ENCODE data around the gene JAML. TPM values are rescaled to one million over a fixed set of nuclear protein-coding genes. Genes with fewer than 3 reads are reported as not detected.

The JAML gene
- total RNA-seq, 1 donor from 2014 or later, result not detected

DNA sequence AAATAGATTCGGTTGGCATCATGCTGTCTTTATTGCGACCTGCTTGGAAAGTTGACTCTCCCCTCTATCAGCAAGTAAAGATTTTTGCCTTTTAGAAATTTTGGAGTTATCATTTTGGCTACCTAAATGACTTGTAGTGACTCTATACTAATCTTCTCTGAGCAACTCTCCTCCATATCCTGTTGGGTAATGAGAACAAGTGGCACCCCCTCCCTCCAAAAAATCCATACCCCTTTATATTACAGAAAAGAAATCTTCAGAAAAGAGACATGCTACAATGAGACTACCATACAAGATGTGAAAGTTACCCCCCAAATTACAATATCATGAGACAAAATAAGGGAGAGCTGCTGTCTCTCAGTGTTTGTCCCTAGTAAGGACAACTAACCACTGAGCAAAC is 1.2 kb downstream of the JAML start:
- TF ChIP-seq, protein P1, sequence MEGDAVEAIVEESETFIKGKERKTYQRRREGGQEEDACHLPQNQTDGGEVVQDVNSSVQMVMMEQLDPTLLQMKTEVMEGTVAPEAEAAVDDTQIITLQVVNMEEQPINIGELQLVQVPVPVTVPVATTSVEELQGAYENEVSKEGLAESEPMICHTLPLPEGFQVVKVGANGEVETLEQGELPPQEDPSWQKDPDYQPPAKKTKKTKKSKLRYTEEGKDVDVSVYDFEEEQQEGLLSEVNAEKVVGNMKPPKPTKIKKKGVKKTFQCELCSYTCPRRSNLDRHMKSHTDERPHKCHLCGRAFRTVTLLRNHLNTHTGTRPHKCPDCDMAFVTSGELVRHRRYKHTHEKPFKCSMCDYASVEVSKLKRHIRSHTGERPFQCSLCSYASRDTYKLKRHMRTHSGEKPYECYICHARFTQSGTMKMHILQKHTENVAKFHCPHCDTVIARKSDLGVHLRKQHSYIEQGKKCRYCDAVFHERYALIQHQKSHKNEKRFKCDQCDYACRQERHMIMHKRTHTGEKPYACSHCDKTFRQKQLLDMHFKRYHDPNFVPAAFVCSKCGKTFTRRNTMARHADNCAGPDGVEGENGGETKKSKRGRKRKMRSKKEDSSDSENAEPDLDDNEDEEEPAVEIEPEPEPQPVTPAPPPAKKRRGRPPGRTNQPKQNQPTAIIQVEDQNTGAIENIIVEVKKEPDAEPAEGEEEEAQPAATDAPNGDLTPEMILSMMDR (IDR thresholded peaks at IDR 0.05), result no peak
- DNase-seq (ENCODE audit: extremely low spot score, unreplicated experiment), result no peak
- H3K27ac Mint-ChIP-seq (ENCODE audit: unreplicated experiment), result no peak overlapping the region
- H3K27me3 Mint-ChIP-seq (ENCODE audit: unreplicated experiment), result peaks cover 42% of the 10 kb centered on the region
- H3K4me1 Mint-ChIP-seq (ENCODE audit: unreplicated experiment), result no peaks in the 10 kb centered on the region
- H3K9me3 Mint-ChIP-seq (ENCODE audit: unreplicated experiment), result no peaks in the 10 kb centered on the region
- H3K36me3 Mint-ChIP-seq (ENCODE audit: unreplicated experiment), result no peaks in the 10 kb centered on the region
- no peak overlapping the region for H3K4me3 Mint-ChIP-seq (ENCODE audit: unreplicated experiment)

DNA sequence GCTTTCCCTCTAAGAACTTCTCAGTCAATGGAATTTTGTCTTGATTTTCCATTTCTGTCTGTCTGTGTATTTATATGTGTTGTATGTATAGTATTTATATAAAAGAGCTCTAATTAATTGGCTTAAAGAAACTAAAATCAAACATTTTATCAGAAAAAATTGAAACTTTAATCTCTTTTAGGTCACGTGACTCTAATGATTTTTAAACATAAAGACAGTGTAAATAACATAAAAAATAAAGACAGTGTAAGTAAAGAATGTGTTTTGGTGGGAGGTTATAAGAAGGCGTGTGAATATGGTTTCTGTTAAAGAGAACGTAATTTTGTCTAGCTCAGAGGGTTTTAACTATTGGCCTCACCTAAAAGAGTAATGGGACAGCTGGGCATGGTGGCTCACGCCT is 2.4 kb downstream of the JAML start:
- no peak overlapping the region for H3K4me3 Mint-ChIP-seq (ENCODE audit: unreplicated experiment)
- no peaks in the 10 kb centered on the region for H3K4me1 Mint-ChIP-seq (ENCODE audit: unreplicated experiment)
- H3K36me3 Mint-ChIP-seq (ENCODE audit: unreplicated experiment), result no peaks in the 10 kb centered on the region
- TF ChIP-seq, protein P1 (IDR thresholded peaks at IDR 0.05), result no peak
- DNase-seq (ENCODE audit: extremely low spot score, unreplicated experiment), result no peak
- H3K27me3 Mint-ChIP-seq (ENCODE audit: unreplicated experiment), result peaks cover 45% of the 10 kb centered on the region
- H3K27ac Mint-ChIP-seq (ENCODE audit: unreplicated experiment), result no peak overlapping the region
- no peaks in the 10 kb centered on the region for H3K9me3 Mint-ChIP-seq (ENCODE audit: unreplicated experiment)

DNA sequence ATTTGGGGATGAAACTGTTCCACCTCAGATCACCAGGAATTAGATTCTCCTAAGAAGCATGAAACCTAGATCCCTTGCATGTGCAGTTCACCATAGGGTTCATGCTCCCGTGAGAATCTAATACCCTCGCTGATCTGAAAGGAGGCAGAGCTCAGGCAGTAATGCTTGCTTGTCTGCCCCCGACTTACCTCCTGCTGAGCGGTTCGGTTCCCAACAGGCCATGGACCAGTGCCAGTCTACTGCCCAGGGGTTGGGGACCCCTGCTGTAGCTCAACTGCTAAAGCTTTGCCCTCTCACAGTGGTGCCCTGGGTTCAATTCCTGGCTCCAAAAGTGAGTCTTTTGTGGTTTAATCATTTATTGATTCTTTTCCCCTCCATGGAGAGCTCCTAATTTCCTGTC is 3.4 kb downstream of the JAML start:
- Mint-ChIP-seq H3K27me3 (ENCODE audit: unreplicated experiment) (peaks cover 50% of the 10 kb centered on the region), H3K27ac (ENCODE audit: unreplicated experiment) (no peak overlapping the region), H3K4me1 (ENCODE audit: unreplicated experiment) (no peaks in the 10 kb centered on the region), H3K36me3 (ENCODE audit: unreplicated experiment) (no peaks in the 10 kb centered on the region), H3K4me3 (ENCODE audit: unreplicated experiment) (no peak overlapping the region), H3K9me3 (ENCODE audit: unreplicated experiment) (no peaks in the 10 kb centered on the region)
- DNase-seq (ENCODE audit: extremely low spot score, unreplicated experiment), result no peak
- TF ChIP-seq, protein P1 (IDR thresholded peaks at IDR 0.05), result no peak

DNA sequence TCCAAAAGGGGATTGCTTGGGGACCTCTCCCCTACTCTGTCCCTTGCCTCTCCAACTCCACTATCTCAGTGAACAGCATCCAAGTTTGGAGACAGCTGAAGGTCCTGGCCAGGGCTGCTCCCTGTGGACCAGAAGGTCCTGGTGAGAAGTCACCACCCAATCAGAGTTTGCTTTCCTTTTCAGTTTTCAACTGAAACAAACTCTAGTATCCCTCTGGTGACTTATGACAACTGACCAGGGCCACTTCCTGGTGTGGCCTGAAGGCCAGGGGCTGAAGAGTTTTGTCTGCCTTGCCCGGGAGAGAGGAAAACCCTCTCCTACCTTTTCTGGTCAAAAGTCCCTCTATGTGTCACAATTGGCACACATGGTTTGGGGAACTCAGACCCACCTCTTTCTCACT is 5.1 kb downstream of the JAML start:
- Mint-ChIP-seq H3K4me3 (ENCODE audit: unreplicated experiment) (no peak overlapping the region), H3K4me1 (ENCODE audit: unreplicated experiment) (no peaks in the 10 kb centered on the region), H3K9me3 (ENCODE audit: unreplicated experiment) (no peaks in the 10 kb centered on the region), H3K27ac (ENCODE audit: unreplicated experiment) (no peak overlapping the region), H3K36me3 (ENCODE audit: unreplicated experiment) (no peaks in the 10 kb centered on the region), H3K27me3 (ENCODE audit: unreplicated experiment) (peaks cover 49% of the 10 kb centered on the region)
- TF ChIP-seq, protein P1 (IDR thresholded peaks at IDR 0.05), result no peak
- DNase-seq (ENCODE audit: extremely low spot score, unreplicated experiment), result no peak

DNA sequence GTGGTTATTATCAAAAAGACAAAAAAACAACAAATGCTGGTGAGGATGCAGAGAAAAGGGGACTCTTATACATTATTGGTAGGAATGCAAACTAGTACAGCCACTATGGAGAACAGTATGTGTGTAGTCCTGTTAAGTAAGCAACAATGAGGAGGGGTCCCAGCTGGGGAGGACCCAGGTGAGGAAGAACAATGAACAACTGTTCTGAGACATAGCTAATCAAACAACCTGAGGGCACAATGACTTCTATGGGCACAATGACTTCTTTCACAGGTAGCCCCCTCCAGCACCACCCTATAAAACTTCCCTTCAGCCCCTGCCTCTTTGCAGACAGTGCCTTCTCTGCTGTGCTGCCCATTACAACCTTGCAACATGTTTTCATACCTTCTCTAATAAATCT is 5.6 kb downstream of the JAML start:
- Mint-ChIP-seq H3K27ac (ENCODE audit: unreplicated experiment) (no peak overlapping the region), H3K4me3 (ENCODE audit: unreplicated experiment) (no peak overlapping the region), H3K27me3 (ENCODE audit: unreplicated experiment) (peaks cover 49% of the 10 kb centered on the region), H3K36me3 (ENCODE audit: unreplicated experiment) (no peaks in the 10 kb centered on the region), H3K9me3 (ENCODE audit: unreplicated experiment) (no peaks in the 10 kb centered on the region), H3K4me1 (ENCODE audit: unreplicated experiment) (no peaks in the 10 kb centered on the region)
- no peak for DNase-seq (ENCODE audit: extremely low spot score, unreplicated experiment)
- TF ChIP-seq, protein P1 (IDR thresholded peaks at IDR 0.05), result no peak
